ENCODE results near the gene ARHGEF4. TPM values are rescaled to one million over a fixed set of nuclear protein-coding genes. Genes with fewer than 3 reads are reported as not detected.
A peak's percentile ranks its signal among the peaks of the same experiment; 100 is the strongest.

Gene ARHGEF4
- total RNA-seq, 1 experiment from 2014 or later: 12.2 TPM

DNA sequence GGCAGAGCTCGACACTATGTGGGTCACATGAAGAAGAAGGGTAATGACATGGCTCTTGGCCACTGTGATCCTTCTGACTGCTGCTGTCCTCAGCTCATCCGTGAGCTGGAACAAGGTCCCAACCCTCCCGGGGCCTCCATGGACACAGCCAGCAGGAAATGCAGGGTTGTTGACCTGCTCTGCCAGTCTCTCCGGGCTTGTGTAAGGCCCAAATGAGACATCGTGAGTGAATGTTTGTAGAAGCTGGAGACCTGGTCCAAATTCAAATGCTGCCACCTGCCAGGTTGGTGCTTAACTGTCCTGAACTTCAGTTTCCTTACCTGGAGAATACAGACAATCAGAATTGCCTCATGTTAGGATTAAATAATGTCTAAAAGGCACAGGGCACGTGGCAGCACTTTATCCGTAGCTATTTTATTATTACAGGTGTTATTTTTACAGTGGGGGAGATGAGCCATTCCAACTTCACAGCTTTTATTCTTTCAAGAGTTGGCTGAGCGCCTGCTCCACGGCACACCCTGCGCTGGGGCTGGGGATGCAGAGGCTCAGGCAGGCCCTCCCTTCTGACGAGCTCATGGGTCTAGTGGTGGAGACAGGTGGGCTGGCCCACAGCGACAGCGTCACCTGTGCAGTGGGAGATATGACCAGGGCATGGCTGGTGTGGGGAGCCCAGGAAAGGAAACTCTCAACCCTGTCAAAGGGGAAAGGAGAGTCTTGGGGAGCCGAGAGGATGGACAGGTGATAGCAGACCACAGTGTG, 15.1 kb downstream of the ARHGEF4 start:
- DNase-seq (ENCODE audit: low spot score): no peak

DNA sequence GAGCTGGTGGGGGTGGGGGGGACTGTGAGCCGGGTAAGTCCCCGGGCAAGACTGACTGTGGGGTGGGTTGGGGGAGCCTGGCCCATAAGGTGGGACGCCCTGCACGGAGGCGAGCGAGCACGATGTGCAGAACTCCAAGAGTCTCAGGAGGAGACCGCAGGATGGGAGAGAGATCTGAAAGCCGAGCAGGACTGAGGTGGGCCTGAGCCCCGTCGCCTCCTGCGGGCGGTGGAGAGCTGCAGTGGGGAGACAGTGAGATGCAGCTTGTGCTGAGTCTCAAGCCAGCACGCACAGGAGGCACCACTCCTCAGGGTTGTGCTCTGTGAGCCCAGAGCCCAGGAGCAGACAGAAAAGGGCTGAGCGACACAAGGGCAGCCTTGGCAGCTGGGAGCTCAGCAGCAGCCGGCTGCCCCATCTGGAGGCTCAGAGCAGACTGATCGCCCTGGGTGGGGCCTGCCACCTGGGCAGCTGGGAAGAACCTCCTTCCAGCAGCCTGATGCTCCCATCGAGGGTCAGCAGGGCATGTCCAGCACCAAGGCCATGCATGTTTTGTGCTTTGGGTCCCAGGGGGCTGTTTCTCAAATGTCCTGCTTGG, 15.9 kb downstream of the ARHGEF4 start:
- no peak for DNase-seq (ENCODE audit: low spot score)

- DNase-seq (ENCODE audit: low spot score): no peak
Observed at GRCh38 chr2:130853391-130853790, 16.7 kb downstream of the ARHGEF4 start.

GRCh38 chr2:130854301-130854700, 17.6 kb downstream of the ARHGEF4 start:
- DNase-seq (ENCODE audit: low spot score): no peak

GRCh38 chr2:130864830-130865800, 28.4 kb downstream of the ARHGEF4 start:
- DNase-seq (ENCODE audit: low spot score): peak; percentile 82

GRCh38 chr2:130869441-130870160, 32.9 kb downstream of the ARHGEF4 start:
- no peak for DNase-seq (ENCODE audit: low spot score)

- no peak for DNase-seq (ENCODE audit: low spot score)
Observed at GRCh38 chr2:130870161-130870485, 33.4 kb downstream of the ARHGEF4 start.

- DNase-seq (ENCODE audit: low spot score): no peak
Observed at GRCh38 chr2:130870779-130871178, 34.1 kb downstream of the ARHGEF4 start.

DNA sequence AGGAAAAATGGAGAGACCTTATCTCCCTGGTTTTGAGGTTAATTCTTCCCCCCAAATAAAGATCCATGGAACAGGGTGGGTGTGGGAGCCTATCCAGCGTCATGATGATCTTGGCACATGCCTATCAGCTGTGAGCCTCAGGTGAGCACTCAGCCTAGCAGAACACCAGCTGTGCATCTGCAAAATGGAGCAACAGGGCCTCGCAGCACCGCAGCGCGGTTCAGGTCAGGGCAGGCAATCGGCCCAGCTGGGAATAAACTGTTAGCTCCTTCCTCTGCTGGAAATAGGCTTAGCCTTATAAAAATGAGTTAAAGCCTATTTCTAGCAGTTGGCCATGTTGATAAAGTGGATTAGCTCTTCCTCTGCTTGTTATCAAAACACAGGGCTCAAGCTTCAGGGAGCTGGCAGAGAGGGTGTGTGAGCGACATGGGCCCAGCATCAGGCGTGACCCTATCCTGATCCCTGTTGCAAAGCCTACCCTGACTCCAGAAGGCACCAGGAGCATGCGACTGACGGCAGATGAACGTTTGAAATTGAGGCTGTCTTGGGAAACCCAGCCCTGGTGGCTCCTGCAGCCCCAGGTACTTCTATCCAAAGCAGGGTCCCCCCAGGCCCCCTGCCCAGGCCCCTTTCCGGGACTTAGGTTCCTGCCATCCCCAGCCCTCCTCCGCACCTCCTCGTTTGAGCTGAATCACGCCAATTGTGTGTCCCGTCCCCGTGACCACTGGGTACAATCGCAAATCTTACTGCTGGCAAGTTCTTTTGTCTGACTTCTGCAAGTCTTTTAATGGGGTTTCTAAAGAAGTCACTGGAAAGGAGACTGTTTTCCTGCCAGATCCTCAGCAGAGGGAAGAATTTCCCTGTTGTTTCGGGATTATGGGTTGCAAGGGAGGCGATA, 35.4 kb downstream of the ARHGEF4 start:
- DNase-seq (ENCODE audit: low spot score): no peak

DNA sequence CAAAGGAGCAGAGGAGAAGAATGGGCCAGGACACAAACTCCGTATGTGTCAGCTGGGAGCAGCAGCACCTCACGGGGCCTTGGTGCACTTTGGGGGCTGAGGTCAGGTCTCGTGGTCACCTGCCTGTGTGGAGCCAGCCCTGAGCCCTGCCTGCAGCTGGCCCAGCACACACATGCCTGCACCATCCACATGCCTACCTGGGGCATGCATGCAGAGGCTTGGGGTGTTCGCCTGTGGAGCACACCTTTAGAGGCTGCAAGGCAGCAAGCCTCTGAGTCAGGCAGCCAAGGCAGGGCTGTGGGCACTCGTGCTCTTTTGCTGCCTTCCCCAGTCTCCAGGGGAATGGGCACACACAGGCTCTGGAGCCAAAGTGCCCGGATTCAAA, 36.0 kb downstream of the ARHGEF4 start:
- DNase-seq (ENCODE audit: low spot score): no peak

GRCh38 chr2:130873700-130874346, 37.1 kb downstream of the ARHGEF4 start:
- peak; percentile 72 for DNase-seq (ENCODE audit: low spot score)

GRCh38 chr2:130874512-130874911, 37.8 kb downstream of the ARHGEF4 start:
- DNase-seq (ENCODE audit: low spot score): no peak

DNA sequence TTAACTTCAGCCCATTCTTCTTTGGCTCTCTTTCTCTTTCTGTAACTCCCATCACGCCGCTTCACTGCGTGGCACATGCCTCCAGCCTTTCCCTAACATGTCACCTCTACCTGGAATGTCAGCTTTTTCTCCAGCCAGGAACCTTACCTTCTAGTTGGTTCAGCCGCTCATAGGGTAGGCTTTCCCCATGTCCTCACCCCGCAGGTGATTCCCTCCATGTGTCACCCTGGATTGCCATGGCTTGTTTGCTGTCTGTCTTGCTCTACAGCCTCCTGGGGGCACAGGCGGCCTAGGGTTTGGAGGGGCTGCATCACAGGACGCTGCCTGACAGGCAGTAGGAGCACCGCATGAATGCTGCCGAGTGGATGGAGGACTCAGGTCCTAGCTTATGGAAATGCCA, 39.2 kb downstream of the ARHGEF4 start:
- DNase-seq (ENCODE audit: low spot score): no peak

- no peak for DNase-seq (ENCODE audit: low spot score)
Observed at GRCh38 chr2:130877258-130877657, 40.5 kb downstream of the ARHGEF4 start.

GRCh38 chr2:130878316-130878715, 41.6 kb downstream of the ARHGEF4 start:
- DNase-seq (ENCODE audit: low spot score): no peak

DNA sequence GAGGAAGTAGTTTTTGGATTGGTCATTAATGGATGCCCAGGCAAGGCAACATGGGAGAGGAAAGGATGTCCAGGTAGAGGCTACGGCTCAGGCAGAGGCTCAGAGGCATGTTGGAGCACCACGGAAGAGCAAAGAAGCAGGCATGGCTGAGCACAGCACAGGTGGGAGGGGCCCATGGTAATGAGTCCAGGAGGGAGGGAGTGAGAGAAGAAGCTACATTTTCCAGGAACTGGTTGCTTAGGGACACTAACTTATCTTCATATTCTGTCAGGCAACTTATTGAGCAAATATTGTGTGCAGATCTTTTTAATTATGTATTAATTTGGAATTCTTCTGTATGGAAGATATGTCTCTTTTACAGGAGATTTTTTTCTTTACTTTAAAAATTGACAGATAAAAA, 42.2 kb downstream of the ARHGEF4 start:
- no peak for DNase-seq (ENCODE audit: low spot score)

GRCh38 chr2:130882111-130882690, 45.5 kb downstream of the ARHGEF4 start:
- no peak for DNase-seq (ENCODE audit: low spot score)

- no peak for DNase-seq (ENCODE audit: low spot score)
Observed at GRCh38 chr2:130882991-130883390, 46.3 kb downstream of the ARHGEF4 start.

- no peak for DNase-seq (ENCODE audit: low spot score)
Observed at GRCh38 chr2:130883496-130883895, 46.8 kb downstream of the ARHGEF4 start.

- no peak for DNase-seq (ENCODE audit: low spot score)
Observed at GRCh38 chr2:130884013-130884412, 47.3 kb downstream of the ARHGEF4 start.

Measured in A172 (cell line).